GM18907 (cell line): Measurements from ENCODE around the gene FHIT.
A peak's percentile ranks its signal among the peaks of the same experiment; 100 is the strongest.

Experiments used
- ATAC-seq: cut with Tn5 transposase; IDR thresholded peaks from one replicate; pipeline ENCODE4 v1.9.1; 2021; ENCODE audit warnings: mild to moderate bottlenecking, moderate library complexity; ENCODE audit not compliant: unreplicated experiment

Gene FHIT

GRCh38 chr3:59994732-59995304, 1256.4 kb downstream of the FHIT start:
- ATAC-seq = no peak

- ATAC-seq = no peak
These were observed 1258.7 kb downstream of the FHIT start for GRCh38 chr3:59992578-59992977.

- no peak for ATAC-seq
These were observed 1260.3 kb downstream of the FHIT start for GRCh38 chr3:59990915-59991314.

GRCh38 chr3:59982510-59982909, 1268.7 kb downstream of the FHIT start:
- no peak for ATAC-seq

- no peak for ATAC-seq
These were observed 1269.9 kb downstream of the FHIT start for GRCh38 chr3:59981377-59981776.

GRCh38 chr3:59980576-59980975, 1270.7 kb downstream of the FHIT start:
- no peak for ATAC-seq

GRCh38 chr3:59979542-59979941, 1271.7 kb downstream of the FHIT start:
- ATAC-seq = no peak

- ATAC-seq = peak; percentile 94
These were observed 1272.3 kb downstream of the FHIT start for GRCh38 chr3:59978979-59979378.

GRCh38 chr3:59970796-59971195, 1280.5 kb downstream of the FHIT start:
- ATAC-seq = no peak

GRCh38 chr3:59970376-59970775, 1280.9 kb downstream of the FHIT start:
- ATAC-seq = no peak

GRCh38 chr3:59968513-59969045, 1282.7 kb downstream of the FHIT start:
- no peak for ATAC-seq

- ATAC-seq = no peak
These were observed 1287.6 kb downstream of the FHIT start for GRCh38 chr3:59963676-59964075.

GRCh38 chr3:59957150-59957549, 1294.1 kb downstream of the FHIT start:
- no peak for ATAC-seq

- no peak for ATAC-seq
These were observed 1298.1 kb downstream of the FHIT start for GRCh38 chr3:59953104-59953503.

GRCh38 chr3:59949311-59949710, 1301.9 kb downstream of the FHIT start:
- no peak for ATAC-seq

GRCh38 chr3:59946401-59946800, 1304.9 kb downstream of the FHIT start:
- ATAC-seq = no peak

GRCh38 chr3:59940718-59941117, 1310.5 kb downstream of the FHIT start:
- no peak for ATAC-seq

GRCh38 chr3:59939826-59940426, 1311.3 kb downstream of the FHIT start:
- no peak for ATAC-seq

- ATAC-seq = no peak
These were observed 1312.4 kb downstream of the FHIT start for GRCh38 chr3:59938828-59939227.

GRCh38 chr3:59937201-59937600, 1314.1 kb downstream of the FHIT start:
- no peak for ATAC-seq

GRCh38 chr3:59936472-59936871, 1314.8 kb downstream of the FHIT start:
- no peak for ATAC-seq

- ATAC-seq = peak; percentile 98
These were observed 1316.2 kb downstream of the FHIT start for GRCh38 chr3:59935025-59935424.

- ATAC-seq = peak; percentile 17
These were observed 1316.7 kb downstream of the FHIT start for GRCh38 chr3:59934560-59934959.
